Measurements from ENCODE around the gene SPAG16. TPM values are rescaled to one million over a fixed set of nuclear protein-coding genes. Genes with fewer than 3 reads are reported as not detected.
A peak's percentile ranks its signal among the peaks of the same experiment; 100 is the strongest.
"Not testable (repeated sequence)": the region's sequence is repeated elsewhere in the genome, so short reads cannot be mapped to it uniquely, and the experiment has no call there.

Gene SPAG16
- total RNA-seq, 1 donor, result 7.5 TPM

- DNase-seq (ENCODE audit: low read depth in 2 of 3, low spot score in 2 of 3), result not testable (repeated sequence)
Observed at GRCh38 chr2:213407027-213407426, 122.8 kb downstream of the SPAG16 start.

DNA sequence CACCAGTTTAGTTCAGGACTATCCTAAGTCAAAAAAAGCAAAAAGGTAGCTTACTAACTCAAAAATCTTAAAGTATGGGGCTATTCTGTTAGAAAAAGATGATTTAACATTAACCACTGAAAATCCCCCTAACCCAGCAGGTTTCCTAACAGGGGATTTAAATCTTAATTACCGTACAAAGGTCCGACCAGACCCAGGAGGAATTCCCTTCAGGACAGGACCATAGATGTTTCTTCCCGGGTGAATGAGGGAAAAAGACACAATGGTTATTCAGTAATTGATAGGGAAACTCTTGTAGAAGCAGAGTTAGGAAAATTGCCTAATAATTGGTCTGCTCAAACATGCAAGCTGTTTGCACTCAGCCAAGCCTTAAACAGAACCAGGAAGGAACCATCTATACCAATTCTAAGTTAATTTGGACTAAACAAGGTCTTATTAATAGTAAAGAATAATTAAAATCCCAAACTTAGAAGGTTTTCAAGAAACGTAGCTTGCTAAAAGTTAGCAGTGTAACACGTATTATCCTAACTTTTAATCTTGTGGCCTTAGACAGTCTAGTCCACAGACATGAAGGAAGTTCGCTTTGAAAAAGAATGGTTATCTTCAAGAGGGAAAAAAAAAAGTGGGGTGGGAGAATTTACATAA is 124.3 kb downstream of the SPAG16 start:
- not testable (repeated sequence) for DNase-seq (ENCODE audit: low read depth in 2 of 3, low spot score in 2 of 3)

DNA sequence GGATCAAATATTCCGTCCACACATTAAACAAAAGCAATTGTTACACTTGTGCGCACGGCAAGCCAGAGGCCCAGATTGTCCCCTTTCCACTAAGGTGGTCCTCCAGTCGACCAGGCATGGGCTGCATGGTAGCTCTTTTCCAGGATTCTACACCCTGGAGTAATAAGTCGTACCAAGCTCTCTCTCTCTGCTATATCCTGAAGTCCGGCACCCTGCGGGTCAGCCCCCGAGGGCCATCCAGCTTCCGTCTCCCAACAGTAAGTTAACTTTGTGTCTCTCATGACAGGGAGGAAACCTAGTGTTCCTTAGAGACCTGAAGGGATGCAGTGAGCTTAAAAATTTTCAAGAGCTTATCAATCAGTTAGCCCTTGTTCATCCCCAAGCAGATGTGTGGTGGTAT is 126.4 kb downstream of the SPAG16 start:
- DNase-seq (ENCODE audit: low read depth in 2 of 3, low spot score in 2 of 3), result not testable (repeated sequence)

- DNase-seq (ENCODE audit: low read depth in 2 of 3, low spot score in 2 of 3), result no peak
Observed at GRCh38 chr2:213411582-213412289, 127.5 kb downstream of the SPAG16 start.

DNA sequence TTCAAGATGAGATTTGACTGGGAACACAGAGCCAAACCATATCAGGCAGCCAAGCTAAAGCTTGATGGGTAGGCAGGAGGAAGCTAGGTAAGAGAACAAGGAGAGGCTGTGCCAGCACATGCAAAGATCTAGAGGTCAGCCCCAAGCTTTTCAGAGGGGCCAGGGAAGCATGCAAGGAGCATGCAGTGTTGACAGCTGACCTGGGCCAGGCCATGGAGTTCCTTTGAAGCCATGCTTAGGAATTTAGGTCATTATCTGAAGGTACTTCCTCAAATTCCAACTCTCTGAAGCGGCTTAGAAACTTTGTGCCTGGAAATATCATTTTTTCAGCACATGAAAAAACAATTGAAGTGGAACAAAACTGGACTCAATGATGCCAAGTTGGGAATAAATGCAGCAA is 130.8 kb downstream of the SPAG16 start:
- DNase-seq (ENCODE audit: low read depth in 2 of 3, low spot score in 2 of 3), result no peak

- DNase-seq (ENCODE audit: low read depth in 2 of 3, low spot score in 2 of 3), result no peak
Observed at GRCh38 chr2:213416832-213417231, 132.6 kb downstream of the SPAG16 start.

DNA sequence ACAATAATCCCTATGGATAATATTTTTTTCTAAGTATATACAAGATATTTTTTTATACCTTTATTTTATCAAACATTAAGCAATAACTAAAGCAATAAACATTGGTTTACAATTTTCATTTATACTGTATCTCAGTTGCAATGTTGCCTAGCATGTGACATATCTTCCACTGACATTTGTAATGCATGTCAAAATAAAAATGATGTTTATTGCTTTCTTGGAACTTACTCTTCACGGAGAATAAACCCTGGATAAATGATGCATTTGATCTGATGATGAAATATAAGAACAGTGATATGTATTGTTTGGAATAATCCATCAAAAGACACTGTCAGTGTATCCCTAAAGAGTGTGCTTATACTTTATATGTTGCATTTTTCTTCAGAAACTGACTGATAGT is 135.7 kb downstream of the SPAG16 start:
- no peak for DNase-seq (ENCODE audit: low read depth in 2 of 3, low spot score in 2 of 3)

DNA sequence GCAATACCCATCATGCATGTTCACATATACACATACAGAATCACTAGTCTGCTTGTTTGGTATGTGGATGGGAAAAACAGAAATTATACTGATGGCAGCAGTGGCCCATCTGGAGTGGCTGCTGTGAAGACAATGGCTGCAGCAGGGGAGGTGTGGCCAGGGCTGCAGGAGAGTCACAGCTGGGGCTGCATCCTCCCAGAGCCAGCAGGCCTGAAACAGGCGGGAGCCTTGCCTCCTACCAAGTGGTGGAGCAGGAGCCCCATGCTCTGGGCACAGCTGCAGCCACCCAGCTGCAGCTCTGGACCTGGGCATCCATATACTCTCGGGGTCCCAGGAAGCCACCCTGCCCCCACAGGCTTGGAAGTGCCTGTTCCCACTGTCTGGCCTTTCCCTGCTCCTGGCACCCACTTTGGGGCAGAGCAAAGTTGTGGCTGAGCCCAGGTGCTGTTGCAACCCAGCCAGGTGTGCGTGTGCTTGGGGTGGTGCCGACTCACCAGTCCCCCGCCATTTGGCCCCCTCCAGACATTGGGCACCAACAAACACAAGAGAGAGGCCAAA is 136.6 kb downstream of the SPAG16 start:
- DNase-seq (ENCODE audit: low read depth in 2 of 3, low spot score in 2 of 3), result no peak

GRCh38 chr2:213422211-213422610 is 137.9 kb downstream of the SPAG16 start:
- DNase-seq (ENCODE audit: low read depth in 2 of 3, low spot score in 2 of 3), result no peak

GRCh38 chr2:213425618-213426017 is 141.4 kb downstream of the SPAG16 start:
- DNase-seq (ENCODE audit: low read depth in 2 of 3, low spot score in 2 of 3), result no peak

GRCh38 chr2:213429516-213429915 is 145.3 kb downstream of the SPAG16 start:
- no peak for DNase-seq (ENCODE audit: low read depth in 2 of 3, low spot score in 2 of 3)

DNA sequence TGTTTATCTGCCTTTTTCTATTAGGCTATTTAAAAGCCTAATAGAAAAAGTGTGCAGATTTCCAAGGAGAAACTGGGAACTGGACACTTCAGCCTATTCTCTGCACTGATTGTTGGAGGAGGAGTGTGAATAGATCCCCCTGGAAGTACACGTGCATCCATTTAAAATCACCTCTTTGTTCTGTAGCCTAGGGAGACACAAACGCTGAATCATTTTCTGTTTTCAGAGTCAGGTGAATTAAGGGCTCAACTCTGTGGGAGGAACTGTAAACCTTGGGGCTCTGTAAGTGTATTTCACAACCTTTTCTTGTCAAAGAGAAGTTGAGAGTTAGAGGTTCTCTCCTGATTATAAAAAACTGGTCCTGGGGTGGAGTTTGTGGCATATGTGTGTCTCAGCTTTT is 159.7 kb downstream of the SPAG16 start:
- no peak for DNase-seq (ENCODE audit: low read depth in 2 of 3, low spot score in 2 of 3)

- no peak for DNase-seq (ENCODE audit: low read depth in 2 of 3, low spot score in 2 of 3)
Observed at GRCh38 chr2:213451542-213452239, 167.4 kb downstream of the SPAG16 start.

DNA sequence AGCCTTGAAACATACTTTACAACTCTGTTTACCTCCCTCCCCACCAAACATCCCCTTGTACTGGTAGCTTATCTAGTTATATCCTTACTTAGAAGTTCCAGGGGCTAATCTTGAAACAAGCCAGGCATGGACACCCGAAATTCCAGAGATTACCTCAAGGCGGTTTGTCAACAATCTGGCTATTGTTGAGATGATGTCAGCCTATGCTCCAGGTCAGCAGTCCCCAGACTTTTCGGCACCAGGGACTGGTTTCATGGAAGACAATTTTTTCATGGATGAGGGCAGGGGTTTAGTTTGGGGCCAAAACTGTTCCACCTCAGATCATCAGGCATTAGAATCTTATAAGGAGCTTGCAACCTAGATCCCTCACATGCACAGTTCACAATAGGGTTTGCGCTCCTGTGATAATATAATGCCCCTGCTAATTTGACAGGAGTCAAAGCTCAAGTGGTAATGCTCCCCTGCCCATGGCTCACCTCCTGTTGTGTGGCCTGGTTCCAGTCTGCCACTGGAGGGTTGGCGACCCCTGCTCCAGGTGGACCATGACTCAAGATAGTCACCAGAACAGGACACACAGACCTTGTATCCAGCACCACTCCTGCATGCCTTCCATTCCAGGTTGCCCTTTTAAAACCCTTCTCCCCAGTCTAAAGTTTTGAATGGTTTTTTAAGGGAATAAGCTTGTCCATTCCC is 171.2 kb downstream of the SPAG16 start:
- DNase-seq (ENCODE audit: low read depth in 2 of 3, low spot score in 2 of 3), result no peak

DNA sequence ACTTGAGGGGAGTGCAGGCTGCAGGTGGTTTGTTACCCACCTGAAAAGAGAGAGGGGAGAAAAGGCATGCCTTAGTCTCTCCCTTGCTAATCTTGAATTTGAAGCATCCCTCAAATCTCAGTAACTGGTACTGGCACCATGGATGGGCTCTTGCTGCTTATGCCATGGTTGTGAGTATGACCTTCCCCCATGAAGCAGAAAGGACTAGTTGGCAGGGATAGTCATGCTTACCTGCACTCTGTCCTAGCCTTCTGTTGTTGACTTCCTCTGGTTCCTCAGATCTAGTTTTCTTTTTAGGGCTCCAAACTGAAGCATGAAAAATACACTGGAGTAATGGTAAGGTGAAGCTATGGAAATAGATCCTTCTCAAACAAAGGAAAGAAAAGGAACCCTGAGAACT is 191.2 kb downstream of the SPAG16 start:
- no peak for DNase-seq (ENCODE audit: low read depth in 2 of 3, low spot score in 2 of 3)

- DNase-seq (ENCODE audit: low read depth in 2 of 3, low spot score in 2 of 3), result no peak
Observed at GRCh38 chr2:213476641-213477040, 192.4 kb downstream of the SPAG16 start.

DNA sequence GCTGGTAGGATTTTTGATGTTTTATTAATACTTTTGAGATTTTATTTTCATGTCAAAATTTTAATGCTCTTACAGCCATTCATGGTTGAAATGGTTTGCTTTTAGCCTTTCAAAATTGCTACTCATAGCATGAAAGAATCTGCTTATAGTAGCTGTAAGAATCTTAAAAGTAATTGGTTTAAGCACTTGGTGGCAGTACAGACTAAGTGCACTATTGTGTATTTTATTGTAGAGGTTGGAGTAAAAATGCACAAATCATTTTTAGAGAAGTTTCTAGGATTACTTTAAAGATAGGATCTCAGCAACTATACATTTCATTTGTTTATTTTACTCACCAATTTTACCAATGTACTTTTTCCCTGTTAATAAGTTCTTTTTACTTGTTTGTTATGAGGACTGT is 205.8 kb downstream of the SPAG16 start:
- peak in 2 of 3 donors; percentile 0 to 28 for DNase-seq (ENCODE audit: low read depth in 2 of 3, low spot score in 2 of 3)

DNA sequence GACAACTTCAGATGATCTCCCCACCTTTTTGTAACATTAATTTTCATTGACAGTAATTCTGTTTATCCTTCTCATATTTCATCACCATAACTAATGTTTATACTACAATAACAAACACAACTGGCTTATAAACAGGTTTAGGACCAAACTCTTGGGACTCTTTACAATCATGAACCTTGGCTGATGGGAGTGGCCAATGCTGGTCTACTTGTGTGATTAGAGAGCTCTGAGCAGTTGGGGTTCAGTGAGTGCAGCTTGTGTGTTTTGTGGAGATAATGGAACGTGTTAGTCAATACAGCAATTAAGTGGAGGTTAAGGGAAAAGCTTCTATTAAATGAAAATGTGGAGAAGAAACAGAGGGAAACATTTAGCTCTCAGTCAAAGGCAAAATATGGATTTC is 207.1 kb downstream of the SPAG16 start:
- DNase-seq (ENCODE audit: low read depth in 2 of 3, low spot score in 2 of 3), result no peak

DNA sequence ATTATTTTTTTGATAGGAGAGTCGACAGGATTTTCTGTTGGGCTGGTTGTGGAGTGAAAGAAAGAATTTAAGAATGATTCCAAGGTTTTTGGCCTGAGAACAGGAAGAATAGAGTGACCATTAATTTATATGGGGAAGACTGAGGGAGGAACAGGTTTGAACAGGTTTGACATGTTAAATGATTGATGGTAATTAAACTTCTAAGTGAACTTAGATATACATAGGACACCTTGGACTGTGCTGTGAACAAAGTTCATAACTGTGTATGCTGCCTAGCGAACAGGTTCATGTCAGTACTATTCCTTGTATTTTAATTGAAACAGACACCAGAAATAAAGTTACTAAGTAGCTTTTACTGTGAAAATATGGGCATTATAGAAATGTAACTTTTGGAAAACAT is 212.0 kb downstream of the SPAG16 start:
- DNase-seq (ENCODE audit: low read depth in 2 of 3, low spot score in 2 of 3), result no peak

GRCh38 chr2:213500881-213501280 is 216.6 kb downstream of the SPAG16 start:
- DNase-seq (ENCODE audit: low read depth in 2 of 3, low spot score in 2 of 3), result no peak

GRCh38 chr2:213524164-213524563 is 239.9 kb downstream of the SPAG16 start:
- DNase-seq (ENCODE audit: low read depth in 2 of 3, low spot score in 2 of 3), result no peak

All from hematopoietic multipotent progenitor cell (in vitro differentiated cells).